Stimulated activated CD4-positive, alpha-beta T cell treated with anti-CD3 and anti-CD28 coated beads, Interleukin-1b, Interleukin-23, amount 100 ng/mL, for 48 hours (primary cell): ENCODE measurements around the gene CBFB.
"Not testable (repeated sequence)": the region's sequence is repeated elsewhere in the genome, so short reads cannot be mapped to it uniquely, and the experiment has no call there.

Experiments used
- DNase-seq: peaks from one replicate; pipeline ENCODE4 v3.0.0-alpha.2; 2020

CBFB gene

DNA sequence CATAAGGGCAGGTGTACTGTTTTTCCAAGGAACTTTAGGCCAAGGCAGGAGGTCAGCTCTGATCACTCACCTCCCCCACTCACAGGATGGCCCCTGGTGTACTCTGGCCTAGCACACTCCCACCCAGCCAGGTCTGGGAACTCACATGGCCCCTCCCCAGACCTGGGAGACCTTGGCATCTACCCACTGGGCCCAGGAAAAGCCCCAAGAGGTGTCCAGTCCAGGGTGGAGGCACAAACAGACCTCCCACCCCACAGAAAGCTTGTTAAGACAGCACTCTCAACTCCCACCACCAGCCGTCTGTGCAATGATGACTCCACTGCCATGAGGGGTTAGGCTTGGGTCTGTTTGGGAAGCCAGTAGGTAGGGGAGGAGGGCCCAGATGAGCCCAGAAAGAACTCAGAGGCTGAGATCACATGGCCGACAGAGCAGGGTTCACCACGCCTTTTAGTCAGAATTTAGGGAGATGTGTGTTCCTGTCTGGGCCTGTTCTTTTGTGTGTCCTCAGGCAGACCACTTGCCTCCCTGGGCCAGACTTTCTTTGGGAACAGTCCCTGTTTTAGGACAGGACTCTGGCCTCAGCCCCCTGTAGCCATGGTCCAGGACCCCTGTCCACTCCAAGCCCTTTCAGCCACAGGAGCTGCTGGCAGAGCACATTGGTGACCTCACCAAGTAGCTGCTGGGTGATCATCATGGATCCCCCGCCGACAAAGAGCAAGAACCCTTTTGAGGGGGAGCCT lies 12.1 kb upstream of the CBFB start:
- no peak for DNase-seq

DNA sequence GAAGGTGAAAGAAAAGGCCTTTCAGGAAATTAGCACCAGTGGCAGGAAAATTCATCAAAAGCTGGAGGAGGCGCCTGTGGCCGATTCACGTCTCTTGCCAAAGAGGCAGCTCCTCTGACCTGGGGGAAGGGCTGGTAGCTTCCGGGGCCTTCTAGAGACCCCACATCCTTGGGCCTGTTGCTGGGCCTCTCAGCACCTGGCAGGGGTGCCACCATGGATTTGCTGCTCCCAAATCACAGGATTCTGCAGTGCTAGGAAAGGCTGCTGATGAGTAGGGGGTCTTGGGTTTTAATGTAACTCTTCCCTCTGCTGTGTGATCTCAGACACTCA lies 11.6 kb upstream of the CBFB start:
- DNase-seq: no peak

- peak; percentile 90 for DNase-seq
These were observed 11.0 kb upstream of the CBFB start for GRCh38 chr16:67017810-67018488.

- no peak for DNase-seq
These were observed 9.8 kb upstream of the CBFB start for GRCh38 chr16:67019171-67019570.

DNA sequence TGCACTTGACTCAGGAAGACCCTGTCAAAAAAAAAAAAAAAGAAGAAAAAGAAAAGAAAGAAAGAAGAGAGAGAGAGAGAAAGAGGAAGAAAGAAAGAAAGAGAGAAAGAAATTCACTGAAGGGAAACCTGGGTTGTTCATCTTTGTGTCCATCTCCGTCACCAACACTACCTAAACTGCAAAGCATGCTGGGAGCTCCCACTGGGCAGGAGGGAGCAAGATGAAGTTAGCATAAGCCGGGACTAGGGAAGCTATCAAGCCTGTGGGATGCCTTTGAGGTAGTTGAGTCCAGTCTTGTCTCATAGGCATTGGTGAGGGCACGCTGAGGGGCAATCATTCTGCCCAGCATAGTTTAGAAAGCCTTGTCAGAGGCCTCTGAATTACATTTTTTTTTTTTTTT lies 7.6 kb upstream of the CBFB start:
- no peak for DNase-seq

- DNase-seq: no peak
These were observed 6.3 kb upstream of the CBFB start for GRCh38 chr16:67022531-67023214.

DNA sequence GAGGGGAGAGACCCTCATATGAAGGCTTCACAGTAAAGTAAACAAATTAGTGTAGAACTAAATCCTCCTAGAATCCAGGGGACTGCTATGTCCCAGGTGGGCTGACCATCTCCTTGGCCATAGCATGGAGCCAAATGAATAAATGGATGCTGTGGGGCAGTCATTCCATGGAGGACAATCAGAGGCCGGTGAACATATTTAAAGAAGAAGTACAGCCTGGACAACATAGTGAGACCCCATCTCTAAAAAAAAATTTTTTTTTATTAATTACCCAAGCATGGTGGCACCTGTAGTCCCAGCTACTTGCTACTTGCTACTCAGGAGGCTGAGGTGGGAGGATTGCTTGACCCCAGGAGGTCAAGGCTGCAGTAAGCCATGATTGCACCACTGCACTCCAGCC lies 5.3 kb upstream of the CBFB start:
- DNase-seq: no peak

- DNase-seq: no peak
These were observed 4.4 kb upstream of the CBFB start for GRCh38 chr16:67024384-67025209.

- DNase-seq: no peak
These were observed 3.8 kb upstream of the CBFB start for GRCh38 chr16:67025210-67025550.

DNA sequence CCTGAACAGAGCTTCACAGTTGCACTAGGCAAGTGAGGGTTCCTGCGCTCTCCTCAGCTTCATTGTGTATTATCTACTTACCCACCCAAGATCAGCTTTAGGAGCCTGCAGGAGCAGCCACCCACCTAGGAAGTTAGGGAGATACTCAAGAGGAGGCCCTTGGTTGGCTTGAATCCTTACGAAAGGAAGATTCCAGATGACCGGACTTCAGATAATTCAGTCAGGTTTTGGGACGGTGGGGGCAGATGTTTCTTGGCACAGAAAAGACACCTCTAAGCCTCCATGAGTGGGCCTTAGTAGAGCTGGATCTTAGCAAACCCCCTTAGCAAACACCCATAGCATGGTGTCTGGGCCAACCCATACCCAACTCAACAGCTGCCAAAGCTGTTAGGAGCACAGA lies 2.4 kb upstream of the CBFB start:
- no peak for DNase-seq

- no peak for DNase-seq
These were observed 1.9 kb upstream of the CBFB start for GRCh38 chr16:67027046-67027445.

GRCh38 chr16:67028167-67028695 lies 718 bp upstream of the CBFB start:
- no peak for DNase-seq

DNA sequence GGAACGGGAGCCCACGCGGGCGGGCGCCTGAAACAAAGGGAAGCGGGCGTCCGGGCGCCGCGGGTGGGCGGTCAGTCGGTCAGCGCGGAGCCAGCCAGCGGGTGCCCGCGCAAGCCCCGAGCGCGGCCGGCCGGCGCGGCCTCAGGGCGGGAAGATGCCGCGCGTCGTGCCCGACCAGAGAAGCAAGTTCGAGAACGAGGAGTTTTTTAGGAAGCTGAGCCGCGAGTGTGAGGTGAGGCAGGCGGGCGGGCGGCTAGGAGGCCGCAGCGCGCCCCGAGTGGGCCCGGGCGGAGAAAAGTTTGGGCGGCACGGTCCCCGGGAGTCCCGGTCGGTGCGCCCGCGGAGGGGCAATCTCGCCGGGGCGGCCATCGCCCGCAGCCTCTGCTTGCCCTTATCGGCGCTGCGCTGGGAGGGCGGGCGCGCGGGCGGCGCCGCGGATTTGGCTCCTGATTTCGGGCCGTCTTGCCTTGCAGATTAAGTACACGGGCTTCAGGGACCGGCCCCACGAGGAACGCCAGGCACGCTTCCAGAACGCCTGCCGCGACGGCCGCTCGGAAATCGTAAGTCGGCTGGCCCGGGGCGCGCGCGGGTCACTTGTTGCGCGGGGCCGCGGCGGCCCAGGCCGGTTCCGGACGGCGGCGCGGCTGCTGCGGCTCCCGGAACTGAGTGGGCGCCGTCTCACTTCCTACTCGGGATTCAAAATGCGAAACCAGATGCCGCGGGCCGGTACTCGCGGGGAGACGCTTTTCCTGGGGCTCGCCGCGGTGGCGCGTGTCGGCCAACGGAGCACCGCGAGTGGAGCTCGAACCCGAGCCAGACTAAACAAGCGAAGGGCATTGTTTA lies 526 bp downstream of the CBFB start:
- peak; percentile 51 for DNase-seq

GRCh38 chr16:67030221-67030962 lies 1.4 kb downstream of the CBFB start:
- no peak for DNase-seq

DNA sequence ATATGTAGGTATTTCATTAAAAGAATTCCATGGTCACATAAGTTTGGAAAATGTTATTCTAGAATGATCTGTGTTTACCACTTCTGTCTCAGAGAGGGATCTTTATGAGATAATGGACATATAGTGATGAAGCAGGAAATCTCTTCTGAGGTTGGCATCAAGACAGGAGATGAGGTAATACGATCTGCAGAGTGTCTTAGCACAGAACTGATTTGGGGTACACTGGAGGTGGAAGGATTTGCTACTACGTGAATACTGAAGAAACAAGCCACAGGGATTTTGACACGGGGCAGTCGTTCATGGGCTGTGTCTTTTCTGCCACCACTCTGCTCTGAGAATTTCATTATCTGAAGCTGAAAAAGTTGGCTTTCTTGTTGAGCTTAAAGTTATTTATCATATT lies 5.5 kb downstream of the CBFB start:
- no peak for DNase-seq

DNA sequence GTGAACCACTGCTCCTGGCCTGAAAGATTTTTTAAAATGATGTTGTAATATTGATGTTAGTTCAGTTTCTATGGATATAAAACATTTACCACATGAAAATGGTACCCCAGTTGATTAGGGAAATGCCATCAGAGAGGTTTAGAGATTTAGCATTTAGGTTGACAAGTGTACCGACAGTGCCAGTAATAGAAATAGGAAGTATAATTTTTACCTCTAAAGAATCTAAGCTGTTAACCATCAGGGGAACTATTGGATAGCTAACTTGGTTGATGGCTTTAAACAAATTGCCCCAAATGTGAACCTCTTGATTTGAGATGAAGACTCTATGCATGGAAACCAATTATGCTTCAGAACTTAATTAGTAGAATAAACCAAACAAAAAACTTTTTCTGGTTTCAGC lies 6.4 kb downstream of the CBFB start:
- DNase-seq: no peak

GRCh38 chr16:67036323-67036741 lies 7.4 kb downstream of the CBFB start:
- no peak for DNase-seq

GRCh38 chr16:67039260-67040020 lies 10.5 kb downstream of the CBFB start:
- no peak for DNase-seq

DNA sequence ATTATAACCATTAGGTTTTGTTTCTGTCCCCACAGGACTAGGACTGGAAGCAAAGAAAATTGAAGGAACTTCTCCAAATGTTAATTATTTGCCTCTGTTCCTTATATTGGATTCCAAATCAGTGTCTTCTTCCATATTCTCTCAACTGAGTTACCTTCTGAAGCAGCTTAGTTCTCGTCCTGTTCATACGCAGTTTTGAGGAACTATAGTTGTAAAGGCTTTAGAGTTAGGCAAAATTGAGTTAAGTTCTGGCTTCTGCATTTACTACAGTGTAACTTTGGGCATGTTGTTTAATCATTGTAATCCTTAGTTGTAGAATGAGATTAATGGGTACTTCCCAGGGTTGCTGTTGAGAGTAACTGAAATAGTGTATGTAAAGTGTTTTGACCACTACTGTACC lies 11.2 kb downstream of the CBFB start:
- DNase-seq: no peak

- no peak for DNase-seq
These were observed 12.0 kb downstream of the CBFB start for GRCh38 chr16:67040906-67041305.

GRCh38 chr16:67041520-67041919 lies 12.6 kb downstream of the CBFB start:
- DNase-seq: not testable (repeated sequence)
